Measurements from ENCODE around the gene ATP6V1B1.

Gene ATP6V1B1

DNA sequence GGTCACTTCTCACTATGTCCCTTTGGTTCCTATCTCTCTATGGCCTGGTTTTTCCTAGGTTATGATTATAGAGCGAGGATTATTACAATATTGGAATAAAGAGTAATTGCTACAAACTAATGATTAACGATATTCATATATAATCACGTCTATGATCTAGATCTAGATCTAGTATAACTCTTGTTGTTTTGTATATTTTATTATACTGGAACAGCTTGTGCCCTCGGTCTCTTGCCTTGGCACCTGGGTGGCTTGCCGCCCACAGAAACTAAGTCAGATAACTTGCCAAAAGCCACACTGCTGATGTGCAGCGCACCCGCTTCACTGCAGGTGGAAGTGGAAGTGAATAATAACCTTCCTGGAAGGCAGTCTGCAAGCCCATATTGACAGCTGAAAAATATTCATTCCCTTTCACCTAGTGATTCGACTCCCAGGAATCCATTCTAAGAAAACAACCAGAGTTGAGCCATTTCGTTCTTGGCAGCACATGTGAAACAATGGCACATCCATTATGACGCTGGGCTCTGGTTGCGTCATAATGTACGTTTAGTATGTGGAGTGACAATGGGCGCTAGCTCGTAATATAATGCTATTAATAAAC lies 42.0 kb downstream of the ATP6V1B1 start:
- no peak for DNase-seq

DNA sequence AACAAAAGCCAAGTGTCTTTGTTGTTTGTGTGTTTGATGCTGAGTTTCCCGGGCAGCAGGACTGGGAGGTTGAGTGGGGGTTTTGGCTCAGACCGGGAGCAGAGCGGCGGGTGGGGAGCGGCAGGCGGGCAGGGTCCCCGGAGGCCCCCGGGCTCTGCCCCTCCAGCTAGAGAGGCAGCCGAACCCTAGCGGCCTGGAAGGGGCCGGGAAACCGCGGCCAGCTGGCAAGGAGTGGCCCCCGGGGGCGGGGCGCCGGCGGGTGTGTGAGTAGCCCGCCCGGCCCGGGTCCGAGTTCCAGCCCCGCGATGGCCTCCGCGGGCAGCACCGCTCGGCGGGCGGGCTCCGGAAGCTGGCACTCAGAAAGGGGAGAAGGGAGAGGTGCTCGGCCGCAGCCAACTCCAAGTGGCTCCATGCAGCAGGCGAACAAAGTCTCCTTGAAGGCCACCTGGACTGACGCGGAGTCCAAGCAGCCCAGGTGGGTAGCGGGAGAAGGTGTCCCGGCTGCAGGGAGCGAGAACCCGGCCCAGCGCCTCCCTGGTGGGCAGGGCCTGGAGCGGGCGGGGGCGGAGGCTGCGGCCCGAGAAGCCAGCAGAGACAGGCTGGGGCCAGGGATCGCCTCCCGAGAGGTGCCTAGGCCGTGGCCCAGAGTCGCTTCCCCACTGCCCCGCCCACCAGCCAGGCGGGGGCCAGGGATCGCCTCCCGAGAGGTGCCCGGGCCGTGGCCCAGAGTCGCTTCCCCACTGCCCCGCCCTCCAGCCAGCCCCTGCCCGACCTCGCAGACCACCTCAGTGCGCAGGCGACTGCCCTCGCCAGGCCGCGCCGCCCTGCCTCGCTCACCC lies 42.9 kb downstream of the ATP6V1B1 start, which contains the start of gene ANKRD53:
Gene ANKRD53, plus strand, starts transcription at position 290 of the 839 bp plus-strand sequence. Its CDS starts 16 bp downstream, at position 306.
- DNase-seq = no peak

DNA sequence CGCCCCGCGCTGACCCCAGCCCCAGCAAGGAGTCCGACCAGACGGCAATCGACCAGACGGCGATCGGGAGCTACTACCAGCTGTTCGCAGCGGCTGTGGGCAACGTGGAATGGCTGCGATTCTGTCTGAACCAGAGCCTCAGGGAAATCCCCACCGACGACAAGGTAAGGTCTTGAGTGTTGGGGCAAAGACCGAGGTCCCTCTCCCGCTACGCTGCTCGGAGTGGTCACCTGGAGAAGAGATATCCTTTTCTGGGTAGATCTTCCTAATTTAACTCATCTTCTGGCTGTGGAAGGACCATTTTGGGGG lies 43.4 kb downstream of the ATP6V1B1 start:
- no peak for DNase-seq

DNA sequence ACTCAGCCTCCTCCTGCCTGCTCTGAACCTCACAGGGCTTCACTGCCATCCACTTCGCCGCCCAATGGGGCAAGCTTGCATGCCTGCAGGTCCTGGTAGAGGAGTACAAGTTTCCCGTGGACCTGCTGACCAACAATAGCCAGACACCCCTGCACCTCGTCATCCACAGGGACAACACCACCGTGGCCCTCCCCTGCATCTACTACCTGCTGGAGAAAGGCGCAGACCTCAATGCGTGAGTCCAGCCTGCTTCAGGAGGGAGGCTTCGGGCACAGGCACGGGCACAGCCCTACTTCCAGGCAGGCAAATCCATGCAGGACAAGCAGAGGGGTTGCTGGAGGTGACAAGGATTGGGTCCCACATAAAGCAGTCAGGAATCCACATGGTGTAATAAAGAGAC lies 43.9 kb downstream of the ATP6V1B1 start:
- no peak for DNase-seq

DNA sequence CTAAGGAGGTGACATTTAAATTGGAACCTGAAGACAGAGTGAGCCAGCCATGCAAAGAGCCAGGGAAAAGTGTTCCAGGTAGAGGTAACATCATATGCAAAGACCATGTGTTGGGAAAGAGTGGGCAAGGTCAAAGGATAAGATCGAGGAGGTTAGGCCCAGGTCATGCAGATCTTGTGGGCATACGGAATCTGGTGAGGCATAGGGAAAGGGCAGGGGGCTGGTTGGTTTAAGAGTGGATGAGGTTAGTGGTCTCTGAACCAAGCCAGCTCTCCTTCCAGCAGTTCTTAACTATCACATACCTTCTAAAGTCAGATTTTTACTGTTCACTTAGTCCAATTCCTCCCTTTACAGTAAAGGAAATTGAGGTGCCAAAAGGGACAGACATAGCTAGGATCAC lies 45.7 kb downstream of the ATP6V1B1 start:
- no peak for DNase-seq

DNA sequence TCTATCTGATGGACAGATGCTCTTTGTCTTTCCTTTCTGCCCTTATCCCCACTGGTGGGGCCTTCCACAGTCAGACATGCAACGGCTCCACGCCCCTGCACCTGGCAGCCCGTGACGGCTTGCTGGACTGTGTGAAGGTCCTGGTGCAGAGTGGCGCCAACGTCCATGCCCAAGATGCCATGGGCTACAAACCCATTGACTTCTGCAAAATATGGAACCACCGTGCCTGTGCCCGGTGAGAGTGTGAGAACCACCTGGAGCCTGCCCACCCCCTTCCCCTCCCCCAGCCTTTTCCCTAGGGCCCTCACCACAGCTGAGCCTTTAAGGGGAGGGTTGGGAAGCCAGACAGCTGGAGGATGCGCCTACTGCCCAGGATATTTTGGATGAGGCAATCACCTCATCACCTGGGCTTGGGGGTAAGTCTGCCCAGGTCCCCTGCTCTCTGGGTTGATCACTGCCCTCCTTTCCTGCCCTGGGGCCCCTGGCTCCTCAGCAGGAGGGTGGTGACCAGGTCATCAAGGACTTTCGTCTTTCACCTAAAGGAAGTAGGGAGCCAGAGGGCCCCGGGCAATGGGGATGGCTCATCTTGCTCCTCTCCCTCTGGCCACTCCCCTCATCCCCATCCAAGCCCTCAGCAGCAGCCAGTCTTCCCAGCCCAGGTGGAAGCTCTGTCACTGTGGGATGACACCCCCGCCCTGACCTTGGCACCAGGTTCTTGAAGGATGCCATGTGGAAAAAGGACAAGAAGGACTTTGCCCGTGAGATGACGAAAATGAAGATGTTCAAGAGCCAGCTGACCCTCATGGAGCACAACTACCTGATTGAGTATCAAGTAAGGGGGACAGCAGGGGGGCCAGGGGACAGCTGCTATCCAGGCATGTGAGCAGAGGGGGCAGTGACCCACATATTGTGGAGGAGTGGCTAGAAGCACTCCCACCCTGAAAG lies 46.4 kb downstream of the ATP6V1B1 start:
- no peak for DNase-seq

DNA sequence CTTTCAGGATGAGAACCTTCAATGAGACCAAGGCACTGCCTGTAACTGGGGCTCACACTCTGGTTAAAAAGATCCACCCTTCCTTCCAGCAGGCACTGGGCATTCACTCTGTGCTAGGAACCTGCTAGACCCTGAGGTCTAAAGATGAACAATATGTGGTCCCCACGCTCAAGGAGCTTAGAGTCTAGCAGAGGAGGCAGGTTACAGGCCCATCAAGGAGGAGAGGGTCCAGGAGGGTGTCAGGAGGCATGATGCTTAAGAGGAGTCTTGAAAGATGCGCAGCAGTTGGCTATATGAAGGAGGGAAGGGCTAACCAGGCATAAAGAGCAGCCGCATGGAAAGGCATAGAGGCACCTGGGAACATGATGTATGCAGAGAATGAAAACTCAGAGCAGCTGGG lies 47.3 kb downstream of the ATP6V1B1 start:
- no peak for DNase-seq

DNA sequence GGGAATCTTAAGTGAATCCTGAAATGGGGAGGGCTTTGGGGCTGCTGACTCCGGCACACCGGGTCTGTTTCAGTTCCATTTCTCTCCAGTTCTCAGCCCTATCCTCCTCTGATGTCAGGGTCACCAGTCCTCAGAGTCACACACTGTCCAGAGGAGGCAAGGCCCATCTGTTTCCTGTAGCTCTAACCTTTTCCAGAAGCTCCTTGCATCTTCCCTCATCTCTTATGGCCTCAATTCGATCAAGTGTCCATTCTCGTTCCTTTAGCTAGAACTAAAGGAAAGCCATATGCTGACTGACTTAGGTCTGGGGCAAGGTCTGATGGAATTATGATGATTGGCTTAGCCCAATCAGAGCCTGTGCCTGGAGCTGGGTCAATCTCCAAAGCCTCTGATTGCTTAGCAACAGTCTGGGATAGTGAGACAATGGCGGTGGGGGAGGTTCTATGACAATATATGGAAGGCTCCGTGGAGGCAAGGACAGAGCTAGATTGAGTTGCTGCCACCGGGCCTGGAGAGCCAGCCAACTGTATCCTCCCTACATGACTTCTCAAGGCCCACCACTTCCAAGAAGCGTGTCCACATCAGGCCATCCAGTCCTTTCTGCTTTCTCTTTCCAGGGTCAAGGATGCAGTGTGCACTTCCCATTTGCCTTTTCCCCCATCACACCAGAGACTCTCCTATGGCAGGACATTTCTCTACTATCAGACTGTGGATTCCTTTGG lies 48.0 kb downstream of the ATP6V1B1 start:
- no peak for DNase-seq

DNA sequence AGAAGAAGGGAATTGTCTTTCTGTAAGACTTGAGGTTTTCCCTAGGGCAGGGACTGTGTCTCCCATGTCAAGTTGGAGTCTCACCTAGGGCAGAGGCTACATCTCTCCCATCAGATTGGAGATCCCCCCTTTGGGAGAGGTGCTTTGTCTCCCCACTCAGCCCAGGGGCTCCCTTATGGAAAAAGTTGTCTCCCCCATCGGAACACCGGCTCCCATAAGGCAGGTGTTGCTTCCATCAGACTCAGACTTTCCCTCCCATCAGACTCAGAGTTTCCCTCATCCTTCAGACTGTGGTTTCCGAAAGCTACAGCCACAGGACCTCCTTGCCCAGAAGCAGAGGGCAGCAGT lies 48.5 kb downstream of the ATP6V1B1 start:
- DNase-seq = no peak

DNA sequence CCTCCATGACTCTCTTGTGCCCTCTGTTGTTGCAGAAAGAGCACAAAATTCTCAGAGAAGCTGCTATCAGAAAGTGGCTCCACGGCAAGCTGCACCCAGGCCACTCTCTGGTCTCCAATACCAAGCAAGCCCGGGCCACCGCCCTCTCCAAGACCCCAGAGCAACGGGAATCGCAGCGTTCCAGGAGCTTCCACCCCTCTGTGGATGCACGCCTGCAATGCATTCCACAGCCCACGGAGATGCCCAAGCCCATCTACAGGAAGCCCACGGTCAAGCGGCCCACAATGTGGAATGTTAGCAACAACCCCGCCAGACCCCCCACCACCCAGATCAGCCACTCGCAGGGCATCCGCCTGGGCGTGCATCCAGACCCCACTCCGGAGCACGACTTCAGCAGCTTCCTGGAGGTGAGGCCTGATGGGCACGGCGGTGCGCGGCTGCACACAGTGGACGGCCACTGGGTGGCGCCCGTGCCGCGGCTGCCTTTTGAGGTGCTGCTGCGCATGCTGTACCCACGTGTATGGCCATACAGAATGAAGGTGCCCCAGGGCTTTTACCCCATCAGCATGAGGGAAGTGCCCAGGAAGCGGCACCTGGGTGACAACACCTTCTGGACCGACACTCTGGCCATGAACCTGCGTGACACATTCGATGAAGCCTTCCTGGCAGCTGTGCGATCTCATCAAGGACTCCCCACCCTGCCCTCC lies 49.0 kb downstream of the ATP6V1B1 start:
- DNase-seq = peak; percentile 11

DNA sequence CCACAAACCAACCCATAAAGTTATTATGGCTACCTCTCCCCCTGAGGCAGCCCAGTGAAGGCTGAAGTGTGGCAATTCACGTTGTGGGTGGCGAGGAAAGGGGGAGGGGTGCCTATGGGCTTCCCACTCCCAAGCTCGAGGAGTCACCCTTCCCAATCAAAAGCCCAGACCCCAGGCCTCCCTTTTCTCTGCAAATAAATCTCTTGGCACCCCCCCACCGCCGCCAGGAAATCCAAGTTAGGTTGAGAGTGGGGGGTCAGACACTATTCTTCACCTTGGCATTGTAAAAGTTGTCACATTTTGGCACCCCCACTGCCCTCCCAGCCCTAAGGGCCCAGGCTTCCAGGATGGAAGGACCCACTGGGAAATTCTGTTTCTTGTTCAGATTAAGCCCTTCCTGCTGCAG lies 49.6 kb downstream of the ATP6V1B1 start:
- DNase-seq = no peak

DNA sequence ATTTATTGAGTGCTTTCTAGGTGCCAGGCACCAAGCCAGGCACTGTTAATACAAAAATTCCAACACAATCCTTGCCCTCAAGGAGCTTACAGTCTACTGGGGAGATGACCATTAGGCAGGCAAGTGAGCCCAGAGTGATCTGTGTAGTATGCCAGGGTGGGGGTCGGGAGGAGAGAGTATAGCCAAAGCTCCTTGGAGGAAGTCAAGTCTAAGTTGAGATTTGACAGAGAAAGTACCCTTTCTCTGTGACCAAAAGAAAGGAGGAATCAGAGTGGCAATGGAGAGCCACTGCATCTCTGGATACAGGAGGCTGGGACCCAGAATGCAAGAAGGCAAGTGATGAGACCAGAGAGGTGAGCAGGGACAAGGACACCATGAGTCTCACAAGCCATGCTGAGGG lies 50.3 kb downstream of the ATP6V1B1 start:
- DNase-seq = no peak

DNA sequence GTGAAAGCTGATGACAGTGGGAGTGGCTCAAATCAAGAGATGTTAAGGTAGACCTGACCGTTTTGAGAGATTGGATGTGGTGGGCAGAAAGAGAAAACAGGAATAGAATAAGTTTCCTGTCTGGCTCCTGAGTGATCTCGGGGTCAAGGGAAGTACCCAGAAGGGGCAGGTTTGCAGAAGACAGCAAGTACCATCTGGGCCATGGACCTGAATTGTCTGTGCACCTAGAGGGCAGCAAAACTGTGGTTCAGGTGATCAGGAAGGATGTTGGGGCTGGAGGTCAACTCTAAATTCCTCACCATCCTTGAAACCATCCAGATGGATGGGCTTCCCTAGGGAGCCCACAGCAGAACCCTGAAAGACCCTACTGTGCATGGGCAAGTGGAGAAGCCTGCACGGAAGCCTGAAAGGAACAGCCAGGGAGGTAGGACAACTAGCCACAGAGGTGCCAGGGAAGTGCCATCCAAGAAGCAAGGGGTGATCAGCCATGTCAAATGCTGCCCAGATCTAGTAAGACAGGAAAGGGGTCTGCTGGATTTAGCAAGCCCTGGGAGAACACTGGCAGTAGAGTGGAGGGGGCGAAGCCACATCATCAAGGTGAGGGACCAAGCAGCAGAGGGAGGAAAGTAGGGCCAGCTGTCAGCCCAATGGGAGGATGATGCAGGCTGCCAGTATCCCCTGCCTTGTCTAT lies 50.9 kb downstream of the ATP6V1B1 start:
- no peak for DNase-seq

DNA sequence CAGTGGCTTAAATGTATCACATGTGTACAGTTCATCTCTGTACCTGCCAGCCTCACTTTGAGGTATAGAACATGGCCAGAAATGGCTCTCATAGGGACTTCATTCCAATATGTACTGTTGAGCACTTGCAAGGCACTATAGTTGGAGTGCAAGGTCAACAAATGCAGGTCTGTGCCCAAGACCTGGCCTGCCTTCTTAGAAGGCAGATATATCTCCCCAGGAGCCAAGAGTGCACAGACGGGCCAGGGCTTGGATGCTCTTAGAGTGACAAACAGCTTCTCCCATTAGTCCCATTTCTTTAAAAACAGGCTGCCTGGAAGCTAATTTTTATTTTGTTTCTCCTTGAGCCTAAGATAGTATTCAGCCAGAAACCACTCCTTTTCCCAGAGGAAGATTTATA lies 51.7 kb downstream of the ATP6V1B1 start:
- no peak for DNase-seq

DNA sequence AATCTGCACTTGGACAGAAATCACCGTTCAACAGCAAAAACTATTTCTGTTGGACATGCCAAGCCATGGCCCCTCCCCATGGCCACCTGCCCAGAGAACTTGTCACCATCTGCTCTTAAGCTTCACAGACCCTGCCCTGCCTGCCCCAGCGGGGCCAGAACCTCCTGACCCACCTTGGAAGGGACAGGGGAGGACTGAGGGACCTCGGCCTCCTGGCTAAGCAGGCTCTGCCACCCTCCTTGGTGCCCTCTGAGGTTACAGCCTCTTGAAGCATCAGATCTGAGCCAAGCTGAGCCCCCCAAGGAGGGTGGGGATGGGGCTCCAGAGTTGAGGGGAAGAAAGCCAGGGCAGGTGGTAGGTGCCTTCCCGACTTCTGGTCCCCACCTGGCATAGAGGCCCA lies 52.5 kb downstream of the ATP6V1B1 start:
- no peak for DNase-seq

DNA sequence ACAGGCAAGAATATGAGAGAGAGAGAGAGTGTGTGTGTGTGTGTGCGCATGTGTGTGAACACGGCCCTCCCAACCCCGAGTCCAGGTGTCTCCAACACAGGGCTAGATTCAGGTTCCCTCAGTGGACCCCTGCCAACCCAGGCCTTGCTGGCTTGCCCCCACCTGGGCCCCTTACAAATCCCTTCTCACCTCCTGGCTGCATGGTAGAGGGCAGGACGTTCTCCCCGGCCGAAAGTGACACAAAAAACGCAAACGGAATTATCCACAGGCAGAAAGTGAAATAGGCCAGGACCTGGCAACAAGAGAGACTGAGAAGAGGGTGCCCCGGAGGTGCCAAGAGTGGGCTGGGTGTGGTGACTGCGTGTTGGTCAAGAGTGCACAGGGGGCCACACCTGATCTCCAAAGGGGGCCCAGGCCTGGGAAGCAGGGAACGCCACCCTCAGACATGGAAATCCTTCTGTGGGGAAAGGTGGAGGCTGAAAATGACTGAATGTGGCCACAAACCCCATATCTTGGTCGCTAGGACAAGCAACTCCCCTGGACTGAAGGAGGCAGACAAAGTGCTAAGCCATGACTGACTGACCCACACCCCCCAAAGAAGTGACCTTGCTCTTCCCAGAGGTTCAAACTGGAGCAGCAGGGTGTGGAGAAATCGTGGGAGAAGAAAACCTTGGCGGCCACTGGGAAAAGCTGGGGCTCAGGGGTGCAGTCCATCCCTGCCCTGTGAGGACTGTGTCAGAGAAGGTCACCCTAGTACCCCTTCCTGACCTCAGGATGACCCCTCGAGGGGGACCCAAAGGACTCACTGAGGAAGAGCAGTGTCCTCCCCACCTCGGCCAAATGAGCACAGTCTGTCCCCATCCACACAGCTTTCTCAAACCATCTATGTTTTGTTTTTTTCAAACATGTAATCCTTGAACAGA lies 53.3 kb downstream of the ATP6V1B1 start:
- no peak for DNase-seq

DNA sequence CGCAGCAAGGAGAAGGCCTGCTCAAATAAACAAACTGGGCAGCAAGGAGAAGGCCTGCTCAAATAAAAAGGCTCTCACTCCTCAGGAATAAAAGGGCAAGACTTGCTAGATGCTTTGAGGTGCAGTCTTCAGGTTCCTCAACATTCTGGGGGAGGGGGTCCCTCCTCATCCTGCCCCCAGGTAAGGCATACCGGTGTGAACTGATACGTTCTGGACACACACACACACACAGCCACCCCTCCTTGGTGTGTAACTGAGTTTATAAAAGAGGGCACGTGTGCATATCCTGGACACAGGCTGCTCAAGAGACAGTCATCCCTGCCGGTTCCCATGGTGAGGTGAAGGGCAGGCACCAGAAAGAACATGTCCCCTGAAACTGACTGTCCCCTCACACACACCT lies 54.5 kb downstream of the ATP6V1B1 start:
- no peak for DNase-seq

DNA sequence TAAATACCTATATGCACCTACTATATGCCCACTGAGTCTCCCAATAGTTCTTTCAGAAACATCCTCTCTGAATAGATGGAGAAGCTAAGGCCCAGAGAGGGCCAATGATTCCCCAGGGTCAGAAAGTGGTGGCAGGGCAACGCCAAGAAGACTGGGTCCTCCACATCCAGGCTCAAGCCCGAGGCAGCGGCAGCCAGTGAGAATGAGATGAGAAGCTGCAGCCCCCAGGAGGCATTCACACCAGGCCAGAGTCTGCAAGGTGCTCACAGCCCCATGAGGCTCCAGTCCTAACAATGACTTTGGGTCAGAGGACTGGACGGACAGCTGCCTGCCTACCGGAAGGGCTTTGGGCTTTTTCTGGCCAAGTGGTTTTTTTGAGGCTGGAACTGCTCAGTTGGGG lies 55.4 kb downstream of the ATP6V1B1 start:
- DNase-seq = no peak

DNA sequence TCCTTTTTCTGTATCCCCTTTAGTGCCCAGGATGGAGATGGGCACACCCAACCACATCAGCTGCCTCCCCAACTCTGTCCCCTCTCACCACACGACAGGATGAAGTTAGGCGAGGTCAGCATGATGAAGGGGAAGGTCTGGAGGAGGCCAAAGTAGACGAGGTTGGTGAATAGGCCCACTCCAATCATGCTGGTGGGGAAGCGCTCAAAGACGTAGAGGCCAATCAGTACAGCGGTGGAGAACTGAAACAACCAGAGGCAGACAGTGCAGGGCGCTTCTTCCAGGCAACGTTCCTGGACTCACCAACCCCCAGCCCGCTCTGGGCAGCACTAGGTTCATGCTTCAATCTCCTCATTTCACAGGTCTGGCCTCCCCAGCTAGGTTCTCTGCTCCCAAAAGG lies 56.0 kb downstream of the ATP6V1B1 start:
- DNase-seq = no peak

Measured in NCI-H526 treated with DMSO at 0.1 percent for 48 hours (cell line).